Left lung (tissue), 10 donors: Measurements from ENCODE around the gene FNDC10. TPM values are rescaled to one million over a fixed set of nuclear protein-coding genes. Genes with fewer than 3 reads are reported as not detected.
A peak's percentile ranks its signal among the peaks of the same experiment; 100 is the strongest.

Source experiments
- ATAC-seq: fragments of 200-7000 bp; cut with Tn5 transposase; one replicate; pipeline ENCODE4 v1.9.1; 2020; ENCODE audit warnings: moderate library complexity
- DNase-seq, 4 donors: peaks; one replicate each; pipeline ENCODE4 v3.0.0-alpha.2; 2013 to 2020
- H3K27ac ChIP-seq, 2 donors: fragments of 200-600 bp; sonication (generic) in 1 of 2; one replicate each; pipeline versions ENCODE4 v1.5.0 to v1.8.0; 2020 to 2021
- H3K27me3 ChIP-seq, 2 donors: fragments of 200-600 bp; sonication (generic) in 1 of 2; one replicate each; pipeline versions ENCODE4 v1.5.0 to v1.8.0; 2020 to 2021
- H3K36me3 ChIP-seq, 2 donors: fragments of 200-600 bp; sonication (generic) in 1 of 2; one replicate each; pipeline versions ENCODE4 v1.5.0 to v1.8.0; 2020 to 2021
- H3K4me1 ChIP-seq, 2 donors: fragments of 200-600 bp; one replicate each; pipeline ENCODE4 v1.8.0; 2021
- H3K4me3 ChIP-seq, 2 donors: fragments of 200-600 bp; sonication (generic) in 1 of 2; one replicate each; pipeline versions ENCODE4 v1.5.0 to v1.8.0; 2020 to 2021; ENCODE audit warnings: mild to moderate bottlenecking in 1 of 2
- H3K9me3 ChIP-seq, 2 donors: fragments of 200-600 bp; sonication (generic) in 1 of 2; one replicate each; pipeline versions ENCODE4 v1.5.0 to v1.8.0; 2020 to 2021
- intact Hi-C, 2 donors: fragments of 100-400 bp; cut with DNase I; formaldehyde crosslinking; loops; one replicate each; pipeline versions ENCODE4 v1.11.2 to v1.14.2; 2022
- polyA plus RNA-seq, 6 donors: library from polyadenylated mRNA; unstranded; fragments of 120-200 nt; gene quantifications; one replicate each; pipeline ENCODE4 v1.2.1, GENCODE V29; 2013; ENCODE audit not compliant: insufficient read length in 6 of 6
- total RNA-seq, 2 donors: library from RNA; stranded (reverse); fragmentation: NEBNext Ultra II Directional; extraction: Animal tissue kit (Norgen Biotek cat#: 25700); gene quantifications; one replicate each; pipeline ENCODE4 v1.2.1, GENCODE V29; 2021
- TF ChIP-seq, protein P1 (sequence below), 2 donors: fragments of 200-600 bp; sonication (generic) in 1 of 2; IDR thresholded peaks; one replicate each; pipeline versions ENCODE4 v1.5.0 to v1.8.0; 2021; ENCODE audit warnings: antibody characterized with exemption in 2 of 2
- donor health status: DM: no; HTN: yes; CAD: no.
- donor health status: DM: no; HTN: no; CAD: no.

FNDC10 gene
- total and polyA plus RNA-seq, 8 donors = 1.2 to 12.2 (median 2.3) TPM

DNA sequence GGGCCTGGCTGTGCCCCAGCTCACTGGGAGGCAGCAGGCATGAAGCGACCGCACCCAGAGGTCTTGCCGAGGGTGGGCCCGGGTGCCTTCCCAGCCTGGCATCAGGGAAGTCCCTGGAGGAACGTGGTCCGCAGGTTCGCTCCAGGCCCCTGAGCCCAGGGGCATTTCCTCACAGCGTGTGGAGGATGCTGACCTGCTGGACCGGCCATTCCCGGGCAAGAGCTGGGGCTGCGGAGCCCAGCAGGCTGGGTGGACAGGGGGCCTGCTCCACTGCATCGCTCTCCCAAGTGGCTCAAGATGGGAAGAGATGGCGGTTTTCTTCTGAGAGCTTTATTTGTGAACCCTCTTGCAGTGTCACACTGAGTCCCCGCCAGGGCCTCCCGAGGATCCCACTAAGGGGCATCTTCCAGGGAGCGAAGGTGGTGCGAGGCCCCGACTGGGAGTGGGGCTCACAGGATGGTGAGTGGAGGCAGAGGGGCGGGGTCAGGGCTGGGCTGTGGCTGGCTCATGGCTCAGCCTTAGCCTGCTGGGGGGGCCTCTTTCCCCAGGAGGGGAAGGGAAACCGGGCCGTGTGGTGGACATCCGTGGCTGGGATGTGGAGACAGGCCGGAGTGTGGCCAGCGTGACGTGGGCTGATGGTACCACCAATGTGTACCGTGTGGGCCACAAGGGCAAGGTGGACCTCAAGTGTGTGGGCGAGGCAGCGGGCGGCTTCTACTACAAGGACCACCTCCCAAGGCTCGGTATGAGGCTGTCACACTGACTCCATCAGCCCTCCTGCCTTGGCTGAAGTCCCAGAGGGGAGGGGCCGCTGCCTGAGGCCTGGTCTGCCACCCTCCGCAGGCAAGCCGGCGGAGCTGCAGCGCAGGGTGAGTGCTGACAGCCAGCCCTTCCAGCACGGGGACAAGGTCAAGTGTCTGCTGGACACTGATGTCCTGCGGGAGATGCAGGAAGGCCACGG lies 24.8 kb upstream of the FNDC10 start:
- no peaks in the 10 kb centered on the region for H3K9me3 ChIP-seq

DNA sequence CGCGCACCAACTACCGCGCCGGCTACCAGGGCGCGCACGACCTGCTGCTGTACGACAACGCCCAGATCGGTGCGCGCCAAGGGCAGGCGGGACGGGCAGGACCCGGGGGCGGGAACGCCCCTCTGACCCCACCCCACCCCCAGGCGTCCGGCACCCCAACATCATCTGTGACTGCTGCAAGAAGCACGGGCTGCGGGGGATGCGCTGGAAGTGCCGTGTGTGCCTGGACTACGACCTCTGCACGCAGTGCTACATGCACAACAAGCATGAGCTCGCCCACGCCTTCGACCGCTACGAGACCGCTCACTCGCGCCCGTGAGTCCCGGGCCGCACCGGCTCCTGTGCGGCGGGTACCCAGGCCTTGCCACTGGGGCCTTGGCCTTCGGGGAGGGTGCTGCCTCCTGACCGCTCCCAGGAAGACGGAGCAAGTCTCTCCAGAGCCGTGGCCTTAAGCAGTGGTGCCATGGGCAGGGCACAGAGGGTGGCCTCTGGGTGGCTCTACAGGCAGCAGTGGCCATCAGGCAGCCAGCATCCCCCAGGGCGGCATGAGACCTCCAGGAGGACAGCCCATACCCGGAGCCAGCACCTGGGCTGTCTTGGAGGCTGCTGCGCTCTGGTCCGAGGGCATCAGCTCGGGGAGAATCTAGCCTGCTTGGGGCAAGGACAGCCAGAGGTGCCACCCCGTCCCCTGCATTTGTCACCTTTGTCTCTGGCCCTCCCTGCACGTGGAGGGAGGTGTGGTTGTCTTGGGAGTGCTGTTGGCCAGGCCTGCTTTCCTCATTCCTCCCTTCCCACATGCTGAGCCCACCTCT lies 23.9 kb upstream of the FNDC10 start:
- peaks cover 0 to 19% of the 10 kb centered on the region in 2 donors for H3K36me3 ChIP-seq
- H3K4me1 ChIP-seq = peaks cover 0 to 2% of the 10 kb centered on the region in 2 donors
- H3K4me3 ChIP-seq = no peak overlapping the region
- intact Hi-C loops = no loop called here
- TF ChIP-seq, protein P1, sequence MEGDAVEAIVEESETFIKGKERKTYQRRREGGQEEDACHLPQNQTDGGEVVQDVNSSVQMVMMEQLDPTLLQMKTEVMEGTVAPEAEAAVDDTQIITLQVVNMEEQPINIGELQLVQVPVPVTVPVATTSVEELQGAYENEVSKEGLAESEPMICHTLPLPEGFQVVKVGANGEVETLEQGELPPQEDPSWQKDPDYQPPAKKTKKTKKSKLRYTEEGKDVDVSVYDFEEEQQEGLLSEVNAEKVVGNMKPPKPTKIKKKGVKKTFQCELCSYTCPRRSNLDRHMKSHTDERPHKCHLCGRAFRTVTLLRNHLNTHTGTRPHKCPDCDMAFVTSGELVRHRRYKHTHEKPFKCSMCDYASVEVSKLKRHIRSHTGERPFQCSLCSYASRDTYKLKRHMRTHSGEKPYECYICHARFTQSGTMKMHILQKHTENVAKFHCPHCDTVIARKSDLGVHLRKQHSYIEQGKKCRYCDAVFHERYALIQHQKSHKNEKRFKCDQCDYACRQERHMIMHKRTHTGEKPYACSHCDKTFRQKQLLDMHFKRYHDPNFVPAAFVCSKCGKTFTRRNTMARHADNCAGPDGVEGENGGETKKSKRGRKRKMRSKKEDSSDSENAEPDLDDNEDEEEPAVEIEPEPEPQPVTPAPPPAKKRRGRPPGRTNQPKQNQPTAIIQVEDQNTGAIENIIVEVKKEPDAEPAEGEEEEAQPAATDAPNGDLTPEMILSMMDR (IDR thresholded peaks at IDR 0.05) = no peak
- no peaks in the 10 kb centered on the region for H3K9me3 ChIP-seq
- H3K27ac ChIP-seq = no peak overlapping the region
- peaks cover 0 to 6% of the 10 kb centered on the region in 2 donors for H3K27me3 ChIP-seq
- no peak for ATAC-seq
- peak in 2 of 4 donors; percentile 31 to 73 for DNase-seq

More for the DNA sequence above, 24.8 kb upstream of the FNDC10 start:
- ATAC-seq = no peak
- TF ChIP-seq, protein P1 (IDR thresholded peaks at IDR 0.05) = no peak
- Histone ChIP-seq H3K36me3 (peaks cover 0 to 25% of the 10 kb centered on the region in 2 donors), H3K27ac (no peak overlapping the region), H3K27me3 (peaks cover 0 to 14% of the 10 kb centered on the region in 2 donors), H3K4me1 (peaks cover 0 to 6% of the 10 kb centered on the region in 2 donors), H3K4me3 (no peak overlapping the region)
- intact Hi-C loops = no loop called here
- DNase-seq = peak in 3 of 4 donors; percentile 34 to 72 (median 59)

DNA sequence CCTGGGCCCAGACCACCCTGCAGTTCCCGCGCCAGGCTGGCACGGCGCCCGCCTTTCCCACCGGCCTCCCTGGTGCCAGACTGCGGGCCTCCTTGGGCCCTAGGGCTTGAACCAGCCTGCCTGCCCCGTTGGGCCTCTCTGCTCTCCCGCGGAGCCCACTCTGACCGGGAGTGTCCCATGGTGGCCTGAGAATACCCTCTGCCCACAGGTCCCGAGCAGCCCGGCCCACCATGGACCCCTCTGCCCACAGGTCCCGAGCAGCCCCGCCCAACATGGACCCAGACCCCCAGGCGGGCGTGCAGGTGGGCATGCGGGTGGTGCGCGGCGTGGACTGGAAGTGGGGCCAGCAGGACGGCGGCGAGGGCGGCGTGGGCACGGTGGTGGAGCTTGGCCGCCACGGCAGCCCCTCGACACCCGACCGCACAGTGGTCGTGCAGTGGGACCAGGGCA lies 23.3 kb upstream of the FNDC10 start:
- TF ChIP-seq, protein P1 (IDR thresholded peaks at IDR 0.05) = no peak

DNA sequence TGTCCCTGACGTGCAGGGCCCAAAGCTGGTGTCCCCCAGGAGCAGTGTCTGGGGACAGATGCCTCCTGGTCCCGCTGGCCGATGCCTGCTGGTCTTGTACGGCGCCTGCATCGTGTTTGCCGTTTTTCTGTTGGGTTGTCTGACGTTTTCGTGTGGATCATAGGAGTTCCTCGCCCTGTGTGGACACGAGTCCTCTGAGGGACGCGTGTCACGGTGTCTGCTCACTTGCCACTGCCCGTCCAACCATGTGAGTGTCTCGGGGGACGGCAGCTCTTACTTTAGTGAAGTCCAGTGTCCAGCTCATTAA lies 22.8 kb upstream of the FNDC10 start:
- intact Hi-C loops = no loop called here
- TF ChIP-seq, protein P1 (IDR thresholded peaks at IDR 0.05) = no peak
- ATAC-seq = no peak

More for the DNA sequence above, 23.3 kb upstream of the FNDC10 start:
- no peak overlapping the region for H3K4me3 ChIP-seq
- H3K9me3 ChIP-seq = no peaks in the 10 kb centered on the region
- ATAC-seq (no peak), DNase-seq (peak in 1 of 4 donors; percentile 73)
- intact Hi-C loops = no loop called here
- H3K36me3 ChIP-seq = peaks cover 0 to 14% of the 10 kb centered on the region in 2 donors
- no peak overlapping the region for H3K27ac ChIP-seq
- no peaks in the 10 kb centered on the region for H3K4me1 ChIP-seq
- H3K27me3 ChIP-seq = no peaks in the 10 kb centered on the region

More for the DNA sequence above, 22.8 kb upstream of the FNDC10 start:
- Histone ChIP-seq H3K9me3 (no peaks in the 10 kb centered on the region), H3K27ac (no peak overlapping the region), H3K4me3 (no peak overlapping the region), H3K27me3 (no peaks in the 10 kb centered on the region), H3K4me1 (peaks cover 0 to 1% of the 10 kb centered on the region in 2 donors), H3K36me3 (peaks cover 0 to 14% of the 10 kb centered on the region in 2 donors)
- peak in 1 of 4 donors; percentile 49 for DNase-seq
